HG03439 (cell line): ENCODE data around the gene EGFR.

ENCODE experiments used
- ATAC-seq: cut with Tn5 transposase; IDR thresholded peaks from one replicate; pipeline ENCODE4 v1.9.1; 2021; ENCODE audit warnings: mild to moderate bottlenecking, moderate library complexity; ENCODE audit not compliant: unreplicated experiment

The EGFR gene

GRCh38 chr7:55006499-55006898 is 12.3 kb upstream of the EGFR start:
- ATAC-seq = no peak

GRCh38 chr7:55013851-55014250 is 5.0 kb upstream of the EGFR start:
- no peak for ATAC-seq

GRCh38 chr7:55016061-55016745 is 2.6 kb upstream of the EGFR start:
- no peak for ATAC-seq

GRCh38 chr7:55016746-55017090 is 2.1 kb upstream of the EGFR start:
- no peak for ATAC-seq

- ATAC-seq = no peak
These were observed 976 bp upstream of the EGFR start for GRCh38 chr7:55017841-55018240.

- ATAC-seq = no peak
These were observed 424 bp downstream of the EGFR start for GRCh38 chr7:55019191-55019690.

- ATAC-seq = no peak
These were observed 1.1 kb downstream of the EGFR start for GRCh38 chr7:55019691-55020465.

GRCh38 chr7:55020466-55020871 is 1.7 kb downstream of the EGFR start:
- ATAC-seq = no peak

GRCh38 chr7:55021053-55021452 is 2.2 kb downstream of the EGFR start:
- ATAC-seq = no peak

- no peak for ATAC-seq
These were observed 3.5 kb downstream of the EGFR start for GRCh38 chr7:55022002-55022985.

GRCh38 chr7:55023841-55024505 is 5.2 kb downstream of the EGFR start:
- ATAC-seq = no peak

- ATAC-seq = no peak
These were observed 6.0 kb downstream of the EGFR start for GRCh38 chr7:55024776-55025175.

GRCh38 chr7:55026086-55026790 is 7.4 kb downstream of the EGFR start:
- ATAC-seq = no peak

- ATAC-seq = no peak
These were observed 8.2 kb downstream of the EGFR start for GRCh38 chr7:55026867-55027490.

GRCh38 chr7:55028011-55028410 is 9.2 kb downstream of the EGFR start:
- no peak for ATAC-seq

- no peak for ATAC-seq
These were observed 11.5 kb downstream of the EGFR start for GRCh38 chr7:55030314-55030713.

GRCh38 chr7:55031075-55031474 is 12.3 kb downstream of the EGFR start:
- ATAC-seq = no peak

- no peak for ATAC-seq
These were observed 13.4 kb downstream of the EGFR start for GRCh38 chr7:55032069-55032699.

GRCh38 chr7:55033236-55033846 is 14.5 kb downstream of the EGFR start:
- ATAC-seq = no peak
